Measurements from ENCODE around the gene ARHGAP6. TPM values are rescaled to one million over a fixed set of nuclear protein-coding genes. Genes with fewer than 3 reads are reported as not detected.
A peak's percentile ranks its signal among the peaks of the same experiment; 100 is the strongest.

ARHGAP6 gene
- total and polyA plus RNA-seq, 8 donors = 7.0 to 25.4 (median 20.5) TPM

- no peaks in the 10 kb centered on the region for H3K27me3 ChIP-seq
- TF ChIP-seq CTCF (IDR thresholded peaks at IDR 0.05) = no peak
- DNase-seq (no peak), ATAC-seq (no peak)
- H3K36me3 ChIP-seq = no peaks in the 10 kb centered on the region
- peaks cover 0 to 3% of the 10 kb centered on the region in 2 donors for H3K9me3 ChIP-seq
- no peaks in the 10 kb centered on the region for H3K4me1 ChIP-seq
- no peak overlapping the region for H3K4me3 ChIP-seq
- no peak overlapping the region for H3K27ac ChIP-seq
- intact Hi-C loops (cut with DNase I) = no loop called here
Measured at GRCh38 chrX:11321986-11322385, 343.7 kb downstream of the ARHGAP6 start.

GRCh38 chrX:11319806-11320520, 345.8 kb downstream of the ARHGAP6 start:
- intact Hi-C loops (cut with DNase I) = no loop called here

GRCh38 chrX:11311706-11312105, 354.0 kb downstream of the ARHGAP6 start:
- DNase-seq (peak in 2 of 4 donors; percentile 56 to 58), ATAC-seq (no peak)
- Histone ChIP-seq H3K27me3 (no peaks in the 10 kb centered on the region), H3K36me3 (no peaks in the 10 kb centered on the region), H3K4me3 (no peak overlapping the region), H3K9me3 (no peaks in the 10 kb centered on the region), H3K27ac (no peak overlapping the region), H3K4me1 (no peaks in the 10 kb centered on the region)
- TF ChIP-seq CTCF (IDR thresholded peaks at IDR 0.05) = no peak
- intact Hi-C loops (cut with DNase I) = no loop called here

More at GRCh38 chrX:11319806-11320520, 345.8 kb downstream of the ARHGAP6 start:
- Histone ChIP-seq H3K4me3 (no peak overlapping the region), H3K9me3 (peaks cover 0 to 3% of the 10 kb centered on the region in 2 donors), H3K36me3 (no peaks in the 10 kb centered on the region), H3K4me1 (no peaks in the 10 kb centered on the region), H3K27me3 (no peaks in the 10 kb centered on the region), H3K27ac (no peak overlapping the region)
- TF ChIP-seq CTCF (IDR thresholded peaks at IDR 0.05) = no peak
- DNase-seq = peak in 2 of 4 donors; percentile 41 to 53
- ATAC-seq = no peak

- DNase-seq = no peak
- intact Hi-C loops (cut with DNase I) = no loop called here
- Histone ChIP-seq H3K27me3 (no peaks in the 10 kb centered on the region), H3K27ac (no peak overlapping the region), H3K9me3 (no peaks in the 10 kb centered on the region), H3K4me3 (no peak overlapping the region), H3K4me1 (no peaks in the 10 kb centered on the region), H3K36me3 (no peaks in the 10 kb centered on the region)
- ATAC-seq = no peak
- no peak for TF ChIP-seq CTCF (IDR thresholded peaks at IDR 0.05)
Measured at GRCh38 chrX:11309220-11309619, 356.5 kb downstream of the ARHGAP6 start.

- DNase-seq (no peak), ATAC-seq (no peak)
- H3K4me3 ChIP-seq = no peak overlapping the region
- no peaks in the 10 kb centered on the region for H3K27me3 ChIP-seq
- TF ChIP-seq CTCF (IDR thresholded peaks at IDR 0.05) = no peak
- H3K9me3 ChIP-seq = no peaks in the 10 kb centered on the region
- no peaks in the 10 kb centered on the region for H3K4me1 ChIP-seq
- intact Hi-C loops (cut with DNase I) = no loop called here
- no peak overlapping the region for H3K27ac ChIP-seq
- no peaks in the 10 kb centered on the region for H3K36me3 ChIP-seq
Measured at GRCh38 chrX:11305641-11306040, 360.1 kb downstream of the ARHGAP6 start.
